Panc1 (cell line): ENCODE results near the gene ACBD3.

Experiments used
- POLR2AphosphoS5 ChIP-seq: IDR thresholded peaks from 2 replicates; pipeline ENCODE4 v1.6.1; 2012; ENCODE audit warnings: mild to moderate bottlenecking, low read depth, low read length, moderate library complexity
- REST ChIP-seq, 2 experiments: IDR thresholded peaks; 2 replicates each; pipeline ENCODE4 v1.6.1; 2011 to 2012; ENCODE audit warnings: low read depth in 2 of 2, control low read depth in 1 of 2, low read length in 1 of 2, mild to moderate bottlenecking in 1 of 2, moderate library complexity in 1 of 2; ENCODE audit not compliant: insufficient read depth in 1 of 2

DNA sequence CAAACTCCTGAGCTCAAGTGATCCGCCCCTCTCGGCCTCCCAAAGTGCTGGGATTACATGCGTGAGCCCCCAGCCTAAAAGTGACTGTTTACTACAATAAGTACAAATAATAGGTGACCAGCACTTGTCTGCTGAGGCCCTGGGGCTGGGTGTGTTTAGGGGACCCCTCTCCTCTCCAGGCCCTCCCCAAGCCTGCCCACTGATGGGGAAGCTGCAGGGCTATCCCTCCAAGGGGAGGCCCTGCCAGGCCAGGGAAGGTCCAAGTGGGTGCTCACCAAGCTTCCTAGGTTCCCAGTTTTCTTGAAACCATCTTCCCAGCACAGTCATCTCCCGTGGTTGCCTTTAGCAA is 63.4 kb downstream of the ACBD3 start:
- TF ChIP-seq POLR2AphosphoS5 (no peak), REST (IDR thresholded peaks at IDR 0.05; ENCODE audit: insufficient read depth in 1 of 2, low read depth in 2 of 2, low read length in 1 of 2) (no peak)
